Prostate gland (tissue), 2 donors: Measurements from ENCODE around the gene TMEM51.

ENCODE experiments used
- POLR2A ChIP-seq: fragments of 450-650 bp; IDR thresholded peaks from one replicate; pipeline ENCODE4 v1.6.1; 2016; ENCODE audit warnings: antibody characterized with exemption, mild to moderate bottlenecking
- POLR2AphosphoS5 ChIP-seq: sonication (generic); formaldehyde crosslinking; IDR thresholded peaks from one replicate; pipeline ENCODE4 v1.6.1; 2017; ENCODE audit warnings: antibody characterized with exemption
- TF ChIP-seq, protein P1 (sequence below), 4 experiments: fragments of 200-600 bp in 2 of 4; fragments of 450-650 bp in 2 of 4; sonication (generic) in 2 of 4; IDR thresholded peaks; 1 replicate in 3 of 4; 2 replicates in 1 of 4; pipeline ENCODE4 v1.5.1; 2016 to 2019; ENCODE audit warnings: antibody characterized with exemption in 4 of 4, mild to moderate bottlenecking in 2 of 4, moderate library complexity in 2 of 4

DNA sequence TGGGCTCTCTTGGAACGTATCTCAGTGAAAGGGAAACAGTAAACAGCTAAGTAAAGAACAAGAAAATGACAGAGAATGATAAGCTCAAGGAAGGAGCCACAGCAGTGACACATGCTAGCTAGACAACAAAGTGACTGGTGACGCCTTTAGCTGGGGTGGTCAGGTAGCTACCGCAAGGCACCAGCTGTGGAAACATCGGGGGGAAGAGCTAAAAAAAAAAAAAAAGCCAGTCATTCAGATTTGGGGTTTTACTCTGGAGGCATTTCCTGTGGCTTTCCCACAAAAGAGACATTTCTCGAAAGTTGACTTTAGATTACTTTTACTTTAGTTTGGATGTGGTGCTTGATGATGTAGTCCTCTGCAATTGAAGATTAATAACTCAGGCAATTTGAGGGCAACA is 95.5 kb downstream of the TMEM51 start:
- TF ChIP-seq, protein P1, sequence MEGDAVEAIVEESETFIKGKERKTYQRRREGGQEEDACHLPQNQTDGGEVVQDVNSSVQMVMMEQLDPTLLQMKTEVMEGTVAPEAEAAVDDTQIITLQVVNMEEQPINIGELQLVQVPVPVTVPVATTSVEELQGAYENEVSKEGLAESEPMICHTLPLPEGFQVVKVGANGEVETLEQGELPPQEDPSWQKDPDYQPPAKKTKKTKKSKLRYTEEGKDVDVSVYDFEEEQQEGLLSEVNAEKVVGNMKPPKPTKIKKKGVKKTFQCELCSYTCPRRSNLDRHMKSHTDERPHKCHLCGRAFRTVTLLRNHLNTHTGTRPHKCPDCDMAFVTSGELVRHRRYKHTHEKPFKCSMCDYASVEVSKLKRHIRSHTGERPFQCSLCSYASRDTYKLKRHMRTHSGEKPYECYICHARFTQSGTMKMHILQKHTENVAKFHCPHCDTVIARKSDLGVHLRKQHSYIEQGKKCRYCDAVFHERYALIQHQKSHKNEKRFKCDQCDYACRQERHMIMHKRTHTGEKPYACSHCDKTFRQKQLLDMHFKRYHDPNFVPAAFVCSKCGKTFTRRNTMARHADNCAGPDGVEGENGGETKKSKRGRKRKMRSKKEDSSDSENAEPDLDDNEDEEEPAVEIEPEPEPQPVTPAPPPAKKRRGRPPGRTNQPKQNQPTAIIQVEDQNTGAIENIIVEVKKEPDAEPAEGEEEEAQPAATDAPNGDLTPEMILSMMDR (IDR thresholded peaks at IDR 0.05), result no peak
- TF ChIP-seq POLR2AphosphoS5, result no peak
- TF ChIP-seq POLR2A, result no peak
